H9 (cell line): ENCODE results near the gene EFCAB11. TPM values are rescaled to one million over a fixed set of nuclear protein-coding genes. Genes with fewer than 3 reads are reported as not detected.

ENCODE experiments used
- DNase-seq: peaks from one replicate; pipeline ENCODE4 v3.0.0-alpha.2; 2017
- H2AFZ ChIP-seq: one replicate; pipeline ENCODE4 v1.6.1; 2013; ENCODE audit warnings: mild to moderate bottlenecking, low read length, control low read depth, moderate library complexity
- H2AK5ac ChIP-seq: 2 replicates; pipeline ENCODE4 v1.6.1; 2013; ENCODE audit warnings: low read length, control low read depth, mixed read lengths; ENCODE audit not compliant: insufficient read length
- H2BK120ac ChIP-seq: one replicate; pipeline ENCODE4 v1.6.1; 2013; ENCODE audit warnings: low read depth, mild to moderate bottlenecking, low read length, control low read depth, inconsistent platforms; ENCODE audit not compliant: poor library complexity, severe bottlenecking
- H2BK12ac ChIP-seq: 2 replicates; pipeline ENCODE4 v1.6.1; 2013; ENCODE audit warnings: low read length, control low read depth, mixed read lengths, low read depth; ENCODE audit not compliant: insufficient read length
- H2BK15ac ChIP-seq: 2 replicates; pipeline ENCODE4 v1.6.1; 2013; ENCODE audit warnings: low read depth, low read length, control low read depth
- H2BK20ac ChIP-seq: one replicate; pipeline ENCODE4 v1.6.1; 2013; ENCODE audit warnings: low read depth, mild to moderate bottlenecking, low read length, control low read depth, inconsistent platforms; ENCODE audit not compliant: poor library complexity, severe bottlenecking
- H2BK5ac ChIP-seq: 2 replicates; pipeline ENCODE4 v1.6.1; 2013; ENCODE audit warnings: low read length, control low read depth, mixed read lengths; ENCODE audit not compliant: insufficient read length
- H3K14ac ChIP-seq: 2 replicates; pipeline ENCODE4 v1.6.1; 2013; ENCODE audit warnings: low read length, control low read depth; ENCODE audit not compliant: insufficient read depth
- H3K18ac ChIP-seq: 2 replicates; pipeline ENCODE4 v1.6.1; 2013; ENCODE audit warnings: low read depth, mild to moderate bottlenecking, mixed read lengths, low read length, control low read depth; ENCODE audit not compliant: insufficient read length
- H3K23ac ChIP-seq: 2 replicates; pipeline ENCODE4 v1.6.1; 2013; ENCODE audit warnings: low read length, control low read depth, mixed read lengths, low read depth; ENCODE audit not compliant: insufficient read length
- H3K23me2 ChIP-seq: 2 replicates; pipeline ENCODE4 v1.6.1; 2013; ENCODE audit warnings: low read depth, mild to moderate bottlenecking, mixed read lengths, low read length, control low read depth; ENCODE audit not compliant: insufficient read length, poor library complexity, severe bottlenecking
- H3K27ac ChIP-seq: 2 replicates; pipeline ENCODE4 v1.5.1; 2013; ENCODE audit warnings: low read length, control low read depth, mixed read lengths, low read depth; ENCODE audit not compliant: insufficient read length
- H3K27me3 ChIP-seq: 2 replicates; pipeline ENCODE4 v1.6.1; 2013; ENCODE audit warnings: low read length, control low read depth, inconsistent platforms; ENCODE audit not compliant: insufficient read depth
- H3K4ac ChIP-seq: 2 replicates; pipeline ENCODE4 v1.6.1; 2013; ENCODE audit warnings: low read depth, mild to moderate bottlenecking, control low read depth, inconsistent platforms, low read length, moderate library complexity
- H3K4me1 ChIP-seq: 2 replicates; pipeline ENCODE4 v1.6.1; 2013; ENCODE audit warnings: low read length, control low read depth, inconsistent platforms; ENCODE audit not compliant: insufficient read depth
- H3K4me2 ChIP-seq: 2 replicates; pipeline ENCODE4 v1.6.1; 2013; ENCODE audit warnings: low read length, control low read depth, mixed read lengths; ENCODE audit not compliant: insufficient read length, insufficient read depth
- H3K56ac ChIP-seq: 2 replicates; pipeline ENCODE4 v1.6.1; 2013; ENCODE audit warnings: low read depth, mild to moderate bottlenecking, mixed read lengths, low read length, control low read depth; ENCODE audit not compliant: insufficient read length
- H3K79me1 ChIP-seq: 2 replicates; pipeline ENCODE4 v1.6.1; 2013; ENCODE audit warnings: low read depth, mild to moderate bottlenecking, moderate library complexity, low read length, control low read depth, inconsistent platforms; ENCODE audit not compliant: insufficient read depth, poor library complexity, severe bottlenecking
- H3K79me2 ChIP-seq: 2 replicates; pipeline ENCODE4 v1.6.1; 2013; ENCODE audit warnings: low read length, control low read depth, inconsistent platforms; ENCODE audit not compliant: insufficient read depth
- H3K9ac ChIP-seq: 2 replicates; pipeline ENCODE4 v1.6.1; 2013; ENCODE audit warnings: low read length, control low read depth, mixed read lengths; ENCODE audit not compliant: insufficient read length; ENCODE audit errors: extremely low read depth
- H3K9me3 ChIP-seq: one replicate; pipeline ENCODE4 v1.6.1; 2013; ENCODE audit warnings: low read depth, low read length, inconsistent platforms; ENCODE audit not compliant: control insufficient read depth
- H3T11ph ChIP-seq: one replicate; pipeline ENCODE4 v1.6.1; 2013; ENCODE audit warnings: mild to moderate bottlenecking, low read length, control low read depth, inconsistent platforms
- H4K20me1 ChIP-seq: one replicate; pipeline ENCODE4 v1.6.1; 2013; ENCODE audit not compliant: control insufficient read depth, insufficient read length, insufficient read depth
- H4K5ac ChIP-seq: 2 replicates; pipeline ENCODE4 v1.6.1; 2013; ENCODE audit warnings: low read depth, mild to moderate bottlenecking, mixed read lengths, low read length, control low read depth; ENCODE audit not compliant: insufficient read length
- H4K8ac ChIP-seq: replicated peaks from 2 replicates; pipeline ENCODE4 v1.6.1; 2013; ENCODE audit warnings: low read length, control low read depth, mixed read lengths, low read depth; ENCODE audit not compliant: insufficient read length
- H4K91ac ChIP-seq: 2 replicates; pipeline ENCODE4 v1.6.1; 2013; ENCODE audit warnings: low read depth, mild to moderate bottlenecking, moderate library complexity, mixed read lengths, low read length, control low read depth; ENCODE audit not compliant: insufficient read length
- H3K27ac Mint-ChIP-seq, 3 experiments: 2 replicates in 2 of 3; 3 replicates in 1 of 3; pipeline ENCODE4 v1.8.0; 2020 to 2021; ENCODE audit warnings: mixed read lengths in 3 of 3, mild to moderate bottlenecking in 1 of 3, moderate library complexity in 1 of 3
- H3K27me3 Mint-ChIP-seq: 2 replicates; pipeline ENCODE4 v1.8.0; 2021; ENCODE audit warnings: low read depth, mild to moderate bottlenecking, moderate library complexity, mixed read lengths
- H3K36me3 Mint-ChIP-seq, 3 experiments: 2 replicates in 2 of 3; 3 replicates in 1 of 3; pipeline ENCODE4 v1.8.0; 2020 to 2021; ENCODE audit warnings: low read depth in 3 of 3, mixed read lengths in 3 of 3; ENCODE audit not compliant: insufficient read depth in 1 of 3
- H3K4me1 Mint-ChIP-seq, 2 experiments: 2 replicates each; pipeline ENCODE4 v1.8.0; 2020; ENCODE audit warnings: mixed read lengths in 2 of 2
- H3K4me3 Mint-ChIP-seq, 2 experiments: 2 replicates in 1 of 2; 3 replicates in 1 of 2; pipeline ENCODE4 v1.8.0; 2020 to 2021; ENCODE audit warnings: mild to moderate bottlenecking in 2 of 2, mixed read lengths in 2 of 2, moderate library complexity in 1 of 2
- H3K9me3 Mint-ChIP-seq, 2 experiments: 2 replicates in 1 of 2; 3 replicates in 1 of 2; pipeline ENCODE4 v1.8.0; 2020; ENCODE audit warnings: mild to moderate bottlenecking in 2 of 2, mixed read lengths in 2 of 2, moderate library complexity in 1 of 2
- WGBS: extraction: QIAGEN DNeasy Blood & Tissue Kit; methylation state at CpG from one replicate; pipeline ENCODE4 v1.1.7; 2013; ENCODE audit warnings: missing lambda C conversion rate, low lambda C conversion rate, mixed read lengths; ENCODE audit not compliant: insufficient read length; ENCODE audit errors: extremely low coverage; 5-methylcytosine and 5-hydroxymethylcytosine counted together
- total RNA-seq: library from RNA; stranded (reverse); gene quantifications from 2 replicates; pipeline ENCODE4 v1.2.1, GENCODE V29; 2021
- TF ChIP-seq, protein P1 (sequence below): fragments of 200-600 bp; sonication (generic); conservative IDR thresholded peaks from 3 replicates; pipeline ENCODE4 v1.8.0; 2021; ENCODE audit warnings: antibody characterized with exemption, mild to moderate bottlenecking

The EFCAB11 gene
- total RNA-seq, 1 experiment from 2014 or later: 17.4 TPM

DNA sequence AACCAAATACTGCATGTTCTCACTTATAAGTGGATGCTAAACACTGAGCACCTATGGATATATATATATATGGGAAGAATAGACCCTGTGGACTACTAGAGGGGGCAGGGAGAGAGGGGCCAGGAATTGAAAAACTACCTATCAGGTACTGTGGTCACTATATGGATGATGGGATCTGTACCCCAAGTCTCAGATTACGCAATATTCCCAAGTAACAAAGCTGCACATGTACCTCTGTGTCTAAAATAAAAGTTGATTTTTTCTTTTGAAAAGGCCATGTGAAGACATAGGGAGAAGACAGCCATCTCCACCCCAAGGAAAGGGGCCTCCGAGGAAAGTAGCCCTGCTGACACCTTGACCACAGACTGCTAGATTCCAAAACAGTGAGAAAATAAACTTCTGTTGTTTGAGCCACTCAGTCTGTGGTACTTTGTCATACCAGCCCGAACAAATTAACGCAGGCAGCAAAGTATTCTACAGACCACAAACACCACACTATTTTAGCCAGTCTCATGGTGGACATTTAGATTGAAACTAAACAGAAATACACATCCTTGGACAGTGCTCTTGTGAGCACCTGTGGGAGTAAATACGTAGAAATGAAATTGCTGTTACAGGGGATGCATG lies 197.1 kb downstream of the EFCAB11 start:
- Histone ChIP-seq H3K27ac (no peak overlapping the region), H3K23ac (no peak overlapping the region), H4K91ac (no peak overlapping the region), H2BK12ac (no peak overlapping the region), H2AFZ (no peak overlapping the region), H2BK20ac (no peak overlapping the region), H2BK120ac (no peak overlapping the region), H3K4me1 (no peaks in the 10 kb centered on the region), H3K56ac (no peak overlapping the region), H2BK5ac (no peak overlapping the region), H3K4me2 (no peak overlapping the region), H3K23me2 (no peaks in the 10 kb centered on the region), H3K18ac (no peak overlapping the region), H3K27me3 (no peaks in the 10 kb centered on the region), H3K79me1 (no peaks in the 10 kb centered on the region), H3K9me3 (no peaks in the 10 kb centered on the region), H4K8ac (no peak overlapping the region), H3T11ph (no peak overlapping the region), H4K5ac (no peak overlapping the region), H3K9ac (no peak overlapping the region), H4K20me1 (no peaks in the 10 kb centered on the region), H3K79me2 (no peaks in the 10 kb centered on the region), H2AK5ac (no peak overlapping the region), H3K4ac (no peak overlapping the region), H3K14ac (no peak overlapping the region), H2BK15ac (no peak overlapping the region)
- no CpG with 5 or more reads among the region's 5 CpGs for WGBS
- H3K27ac Mint-ChIP-seq: no peak overlapping the region
- no peak for DNase-seq
- TF ChIP-seq, protein P1, sequence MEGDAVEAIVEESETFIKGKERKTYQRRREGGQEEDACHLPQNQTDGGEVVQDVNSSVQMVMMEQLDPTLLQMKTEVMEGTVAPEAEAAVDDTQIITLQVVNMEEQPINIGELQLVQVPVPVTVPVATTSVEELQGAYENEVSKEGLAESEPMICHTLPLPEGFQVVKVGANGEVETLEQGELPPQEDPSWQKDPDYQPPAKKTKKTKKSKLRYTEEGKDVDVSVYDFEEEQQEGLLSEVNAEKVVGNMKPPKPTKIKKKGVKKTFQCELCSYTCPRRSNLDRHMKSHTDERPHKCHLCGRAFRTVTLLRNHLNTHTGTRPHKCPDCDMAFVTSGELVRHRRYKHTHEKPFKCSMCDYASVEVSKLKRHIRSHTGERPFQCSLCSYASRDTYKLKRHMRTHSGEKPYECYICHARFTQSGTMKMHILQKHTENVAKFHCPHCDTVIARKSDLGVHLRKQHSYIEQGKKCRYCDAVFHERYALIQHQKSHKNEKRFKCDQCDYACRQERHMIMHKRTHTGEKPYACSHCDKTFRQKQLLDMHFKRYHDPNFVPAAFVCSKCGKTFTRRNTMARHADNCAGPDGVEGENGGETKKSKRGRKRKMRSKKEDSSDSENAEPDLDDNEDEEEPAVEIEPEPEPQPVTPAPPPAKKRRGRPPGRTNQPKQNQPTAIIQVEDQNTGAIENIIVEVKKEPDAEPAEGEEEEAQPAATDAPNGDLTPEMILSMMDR: no peak
- peaks cover 9 to 12% of the 10 kb centered on the region in 2 experiments; a peak in 4 of 5 replicates for H3K9me3 Mint-ChIP-seq
- peaks cover 7% of the 10 kb centered on the region for H3K27me3 Mint-ChIP-seq
- no peak overlapping the region for H3K4me3 Mint-ChIP-seq
- peaks cover 7 to 13% (median 9%) of the 10 kb centered on the region in 3 experiments; a peak in 6 of 7 replicates for H3K36me3 Mint-ChIP-seq
- peaks cover 0 to 7% of the 10 kb centered on the region in 2 experiments for H3K4me1 Mint-ChIP-seq
